HepG2 (cell line): Measurements from ENCODE around the gene NEDD8. TPM values are rescaled to one million over a fixed set of nuclear protein-coding genes. Genes with fewer than 3 reads are reported as not detected.

ENCODE experiments used
- HOXA5 ChIP-seq: sonication (generic); formaldehyde crosslinking; IDR thresholded peaks from 2 replicates; pipeline ENCODE4 v1.4.0; 2020; ENCODE audit warnings: missing genetic modification reagents
- KLF15 ChIP-seq: sonication (generic); formaldehyde crosslinking; IDR thresholded peaks from 2 replicates; pipeline ENCODE4 v1.8.1; 2023; ENCODE audit warnings: borderline replicate concordance, mild to moderate bottlenecking, inconsistent platforms, missing genetic modification reagents, mixed read lengths
- KMT2A ChIP-seq: sonication (generic); formaldehyde crosslinking; IDR thresholded peaks from 2 replicates; pipeline ENCODE4 v1.4.0; 2020; ENCODE audit warnings: missing genetic modification reagents
- MIXL1 ChIP-seq: IDR thresholded peaks from 2 replicates; pipeline ENCODE4 v1.6.1; 2016
- RAD51 ChIP-seq: fragments of 450-650 bp; IDR thresholded peaks from 2 replicates; pipeline ENCODE4 v1.6.1; 2016; ENCODE audit warnings: borderline replicate concordance
- RBAK ChIP-seq: sonication (generic); formaldehyde crosslinking; IDR thresholded peaks from 2 replicates; pipeline ENCODE4 v1.5.1; 2020; ENCODE audit warnings: mild to moderate bottlenecking, missing genetic modification reagents
- TBP ChIP-seq: sonication (generic); formaldehyde crosslinking; IDR thresholded peaks from 2 replicates; pipeline ENCODE4 v1.5.0; 2020; ENCODE audit warnings: missing genetic modification reagents
- ZNF605 ChIP-seq: sonication (generic); formaldehyde crosslinking; IDR thresholded peaks from 2 replicates; pipeline ENCODE4 v1.8.0; 2022; ENCODE audit warnings: mild to moderate bottlenecking, missing genetic modification reagents
- ZNF879 ChIP-seq: sonication (generic); formaldehyde crosslinking; IDR thresholded peaks from 2 replicates; pipeline ENCODE4 v1.8.1; 2023; ENCODE audit warnings: missing genetic modification reagents
- polyA plus RNA-seq, 8 experiments: library from polyadenylated mRNA; depleted of rRNA in 3 of 8; stranded (reverse) in 7 of 8; unstranded in 1 of 8; fragments of >200 nt; fragmentation: Illumina TruSeq in 4 of 8; extraction: Trizol in 4 of 8; gene quantifications; 2 replicates each; pipeline versions ENCODE4 v1.2.1 to v1.2.3, GENCODE V29; 2011 to 2016; ENCODE audit warnings: low read depth in 4 of 8, missing spikeins in 1 of 8, mixed read lengths in 1 of 8; ENCODE audit not compliant: insufficient read depth in 1 of 8
- total RNA-seq, 5 experiments: library from RNA; depleted of rRNA; stranded (reverse); fragments of >200 nt; fragmentation: Illumina TruSeq; extraction: Trizol; gene quantifications; 2 replicates each; pipeline ENCODE4 v1.2.3, GENCODE V29; 2016; ENCODE audit warnings: low read depth in 1 of 5
- TF ChIP-seq, protein P1 (sequence below): sonication (generic); formaldehyde crosslinking; IDR thresholded peaks from 2 replicates; pipeline ENCODE4 v1.9.0; 2022; ENCODE audit warnings: low read depth, missing genetic modification reagents
- TF ChIP-seq, protein P2 (sequence below): sonication (generic); formaldehyde crosslinking; conservative IDR thresholded peaks from 2 replicates; pipeline ENCODE4 v1.4.0; 2020; ENCODE audit warnings: missing genetic modification reagents
- TF ChIP-seq, protein P3 (sequence below): sonication (generic); formaldehyde crosslinking; IDR thresholded peaks from 2 replicates; pipeline ENCODE4 v1.4.0; 2020; ENCODE audit warnings: missing genetic modification reagents, borderline replicate concordance
- TF ChIP-seq, protein P4 (sequence below): sonication (generic); formaldehyde crosslinking; IDR thresholded peaks from 2 replicates; pipeline ENCODE4 v1.5.0; 2020; ENCODE audit warnings: mild to moderate bottlenecking, missing genetic modification reagents, borderline replicate concordance
- TF ChIP-seq, protein P5 (sequence below): sonication (generic); formaldehyde crosslinking; IDR thresholded peaks from 2 replicates; pipeline ENCODE4 v1.5.1; 2020; ENCODE audit warnings: missing genetic modification reagents, mild to moderate bottlenecking, borderline replicate concordance
- TF ChIP-seq, protein P6 (sequence below): sonication (generic); formaldehyde crosslinking; IDR thresholded peaks from 2 replicates; pipeline ENCODE4 v1.5.1; 2020; ENCODE audit warnings: mild to moderate bottlenecking, moderate library complexity, missing genetic modification reagents

NEDD8 gene
- total and polyA plus RNA-seq, 2 of the 13 experiments (the other 11 are each of a cell fraction or from before 2014, with no cell fraction given): 535 to 713 TPM

DNA sequence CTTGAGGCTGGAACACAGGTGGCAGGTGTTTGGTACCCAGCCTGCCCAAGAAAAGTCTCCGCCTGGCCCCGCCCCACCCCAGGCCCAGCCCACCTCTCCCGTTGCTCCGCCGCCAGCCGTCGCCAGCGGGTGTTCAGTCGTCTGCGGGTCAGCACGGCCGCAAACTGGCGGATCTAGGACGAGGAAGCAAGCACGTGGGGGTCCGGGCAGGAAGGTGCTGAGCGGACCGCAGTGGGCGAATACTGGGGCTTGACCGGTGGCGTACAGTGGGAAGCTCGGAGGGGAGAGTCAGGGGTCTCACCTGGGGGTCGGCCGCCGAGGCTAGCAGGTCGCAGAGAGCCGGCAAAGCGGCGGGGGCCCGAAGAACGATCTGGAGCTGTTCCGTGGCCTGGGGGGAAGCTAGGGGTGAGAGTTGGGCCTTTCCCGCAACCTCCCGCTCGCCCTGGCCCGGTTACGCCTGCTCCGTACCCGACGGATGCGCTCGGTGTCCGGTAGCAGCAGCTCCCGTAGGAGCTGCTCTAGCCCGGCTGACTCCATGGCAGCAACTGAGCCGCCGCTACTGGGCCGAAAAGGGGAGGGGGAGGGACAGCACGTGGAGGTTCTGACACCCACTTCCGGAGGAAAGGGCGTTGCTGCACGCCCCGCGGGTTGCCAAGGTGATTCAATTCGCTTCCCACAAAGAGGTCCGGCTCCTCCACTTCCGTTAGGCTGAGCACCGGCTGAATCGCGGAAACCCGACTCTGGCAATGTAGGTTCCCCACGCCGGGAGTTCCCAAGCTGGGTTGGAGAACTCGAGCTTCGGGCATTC, 43.7 kb downstream of the NEDD8 start, which contains the start of gene IPO4 (continued):
- TF ChIP-seq, protein P1, sequence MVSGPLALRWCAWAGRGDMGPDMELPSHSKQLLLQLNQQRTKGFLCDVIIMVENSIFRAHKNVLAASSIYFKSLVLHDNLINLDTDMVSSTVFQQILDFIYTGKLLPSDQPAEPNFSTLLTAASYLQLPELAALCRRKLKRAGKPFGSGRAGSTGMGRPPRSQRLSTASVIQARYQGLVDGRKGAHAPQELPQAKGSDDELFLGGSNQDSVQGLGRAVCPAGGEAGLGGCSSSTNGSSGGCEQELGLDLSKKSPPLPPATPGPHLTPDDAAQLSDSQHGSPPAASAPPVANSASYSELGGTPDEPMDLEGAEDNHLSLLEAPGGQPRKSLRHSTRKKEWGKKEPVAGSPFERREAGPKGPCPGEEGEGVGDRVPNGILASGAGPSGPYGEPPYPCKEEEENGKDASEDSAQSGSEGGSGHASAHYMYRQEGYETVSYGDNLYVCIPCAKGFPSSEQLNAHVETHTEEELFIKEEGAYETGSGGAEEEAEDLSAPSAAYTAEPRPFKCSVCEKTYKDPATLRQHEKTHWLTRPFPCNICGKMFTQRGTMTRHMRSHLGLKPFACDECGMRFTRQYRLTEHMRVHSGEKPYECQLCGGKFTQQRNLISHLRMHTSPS (CRISPR knock-in tag): peak; percentile 76
- TF ChIP-seq RBAK (CRISPR knock-in tag) (no peak), KMT2A (CRISPR knock-in tag) (peak; percentile 99), ZNF605 (CRISPR knock-in tag) (peak; percentile 99), HOXA5 (peak; percentile 99), ZNF879 (peak; percentile 65), MIXL1 (CRISPR knock-in tag) (peak; percentile 99), KLF15 (CRISPR knock-in tag) (peak; percentile 98; the same call in 1 of the 2 replicates), TBP (0 out of 2 replicates have a peak, but pooled peaks have one; percentile 85), RAD51 (no peak; the same call in 1 of the 2 replicates)
- TF ChIP-seq, protein P2, sequence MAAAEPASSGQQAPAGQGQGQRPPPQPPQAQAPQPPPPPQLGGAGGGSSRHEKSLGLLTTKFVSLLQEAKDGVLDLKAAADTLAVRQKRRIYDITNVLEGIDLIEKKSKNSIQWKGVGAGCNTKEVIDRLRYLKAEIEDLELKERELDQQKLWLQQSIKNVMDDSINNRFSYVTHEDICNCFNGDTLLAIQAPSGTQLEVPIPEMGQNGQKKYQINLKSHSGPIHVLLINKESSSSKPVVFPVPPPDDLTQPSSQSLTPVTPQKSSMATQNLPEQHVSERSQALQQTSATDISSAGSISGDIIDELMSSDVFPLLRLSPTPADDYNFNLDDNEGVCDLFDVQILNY (CRISPR knock-in tag): peak; percentile 82
- TF ChIP-seq, protein P3, sequence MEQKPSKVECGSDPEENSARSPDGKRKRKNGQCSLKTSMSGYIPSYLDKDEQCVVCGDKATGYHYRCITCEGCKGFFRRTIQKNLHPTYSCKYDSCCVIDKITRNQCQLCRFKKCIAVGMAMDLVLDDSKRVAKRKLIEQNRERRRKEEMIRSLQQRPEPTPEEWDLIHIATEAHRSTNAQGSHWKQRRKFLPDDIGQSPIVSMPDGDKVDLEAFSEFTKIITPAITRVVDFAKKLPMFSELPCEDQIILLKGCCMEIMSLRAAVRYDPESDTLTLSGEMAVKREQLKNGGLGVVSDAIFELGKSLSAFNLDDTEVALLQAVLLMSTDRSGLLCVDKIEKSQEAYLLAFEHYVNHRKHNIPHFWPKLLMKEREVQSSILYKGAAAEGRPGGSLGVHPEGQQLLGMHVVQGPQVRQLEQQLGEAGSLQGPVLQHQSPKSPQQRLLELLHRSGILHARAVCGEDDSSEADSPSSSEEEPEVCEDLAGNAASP (CRISPR knock-in tag): peak; percentile 93; the same call in 1 of the 2 replicates
- TF ChIP-seq, protein P4, sequence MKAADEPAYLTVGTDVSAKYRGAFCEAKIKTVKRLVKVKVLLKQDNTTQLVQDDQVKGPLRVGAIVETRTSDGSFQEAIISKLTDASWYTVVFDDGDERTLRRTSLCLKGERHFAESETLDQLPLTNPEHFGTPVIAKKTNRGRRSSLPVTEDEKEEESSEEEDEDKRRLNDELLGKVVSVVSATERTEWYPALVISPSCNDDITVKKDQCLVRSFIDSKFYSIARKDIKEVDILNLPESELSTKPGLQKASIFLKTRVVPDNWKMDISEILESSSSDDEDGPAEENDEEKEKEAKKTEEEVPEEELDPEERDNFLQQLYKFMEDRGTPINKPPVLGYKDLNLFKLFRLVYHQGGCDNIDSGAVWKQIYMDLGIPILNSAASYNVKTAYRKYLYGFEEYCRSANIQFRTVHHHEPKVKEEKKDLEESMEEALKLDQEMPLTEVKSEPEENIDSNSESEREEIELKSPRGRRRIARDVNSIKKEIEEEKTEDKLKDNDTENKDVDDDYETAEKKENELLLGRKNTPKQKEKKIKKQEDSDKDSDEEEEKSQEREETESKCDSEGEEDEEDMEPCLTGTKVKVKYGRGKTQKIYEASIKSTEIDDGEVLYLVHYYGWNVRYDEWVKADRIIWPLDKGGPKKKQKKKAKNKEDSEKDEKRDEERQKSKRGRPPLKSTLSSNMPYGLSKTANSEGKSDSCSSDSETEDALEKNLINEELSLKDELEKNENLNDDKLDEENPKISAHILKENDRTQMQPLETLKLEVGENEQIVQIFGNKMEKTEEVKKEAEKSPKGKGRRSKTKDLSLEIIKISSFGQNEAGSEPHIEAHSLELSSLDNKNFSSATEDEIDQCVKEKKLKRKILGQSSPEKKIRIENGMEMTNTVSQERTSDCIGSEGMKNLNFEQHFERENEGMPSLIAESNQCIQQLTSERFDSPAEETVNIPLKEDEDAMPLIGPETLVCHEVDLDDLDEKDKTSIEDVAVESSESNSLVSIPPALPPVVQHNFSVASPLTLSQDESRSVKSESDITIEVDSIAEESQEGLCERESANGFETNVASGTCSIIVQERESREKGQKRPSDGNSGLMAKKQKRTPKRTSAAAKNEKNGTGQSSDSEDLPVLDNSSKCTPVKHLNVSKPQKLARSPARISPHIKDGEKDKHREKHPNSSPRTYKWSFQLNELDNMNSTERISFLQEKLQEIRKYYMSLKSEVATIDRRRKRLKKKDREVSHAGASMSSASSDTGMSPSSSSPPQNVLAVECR: peak; percentile 100
- TF ChIP-seq, protein P5, sequence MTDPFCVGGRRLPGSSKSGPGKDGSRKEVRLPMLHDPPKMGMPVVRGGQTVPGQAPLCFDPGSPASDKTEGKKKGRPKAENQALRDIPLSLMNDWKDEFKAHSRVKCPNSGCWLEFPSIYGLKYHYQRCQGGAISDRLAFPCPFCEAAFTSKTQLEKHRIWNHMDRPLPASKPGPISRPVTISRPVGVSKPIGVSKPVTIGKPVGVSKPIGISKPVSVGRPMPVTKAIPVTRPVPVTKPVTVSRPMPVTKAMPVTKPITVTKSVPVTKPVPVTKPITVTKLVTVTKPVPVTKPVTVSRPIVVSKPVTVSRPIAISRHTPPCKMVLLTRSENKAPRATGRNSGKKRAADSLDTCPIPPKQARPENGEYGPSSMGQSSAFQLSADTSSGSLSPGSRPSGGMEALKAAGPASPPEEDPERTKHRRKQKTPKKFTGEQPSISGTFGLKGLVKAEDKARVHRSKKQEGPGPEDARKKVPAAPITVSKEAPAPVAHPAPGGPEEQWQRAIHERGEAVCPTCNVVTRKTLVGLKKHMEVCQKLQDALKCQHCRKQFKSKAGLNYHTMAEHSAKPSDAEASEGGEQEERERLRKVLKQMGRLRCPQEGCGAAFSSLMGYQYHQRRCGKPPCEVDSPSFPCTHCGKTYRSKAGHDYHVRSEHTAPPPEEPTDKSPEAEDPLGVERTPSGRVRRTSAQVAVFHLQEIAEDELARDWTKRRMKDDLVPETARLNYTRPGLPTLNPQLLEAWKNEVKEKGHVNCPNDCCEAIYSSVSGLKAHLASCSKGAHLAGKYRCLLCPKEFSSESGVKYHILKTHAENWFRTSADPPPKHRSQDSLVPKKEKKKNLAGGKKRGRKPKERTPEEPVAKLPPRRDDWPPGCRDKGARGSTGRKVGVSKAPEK (CRISPR knock-in tag): no peak
- TF ChIP-seq, protein P6, sequence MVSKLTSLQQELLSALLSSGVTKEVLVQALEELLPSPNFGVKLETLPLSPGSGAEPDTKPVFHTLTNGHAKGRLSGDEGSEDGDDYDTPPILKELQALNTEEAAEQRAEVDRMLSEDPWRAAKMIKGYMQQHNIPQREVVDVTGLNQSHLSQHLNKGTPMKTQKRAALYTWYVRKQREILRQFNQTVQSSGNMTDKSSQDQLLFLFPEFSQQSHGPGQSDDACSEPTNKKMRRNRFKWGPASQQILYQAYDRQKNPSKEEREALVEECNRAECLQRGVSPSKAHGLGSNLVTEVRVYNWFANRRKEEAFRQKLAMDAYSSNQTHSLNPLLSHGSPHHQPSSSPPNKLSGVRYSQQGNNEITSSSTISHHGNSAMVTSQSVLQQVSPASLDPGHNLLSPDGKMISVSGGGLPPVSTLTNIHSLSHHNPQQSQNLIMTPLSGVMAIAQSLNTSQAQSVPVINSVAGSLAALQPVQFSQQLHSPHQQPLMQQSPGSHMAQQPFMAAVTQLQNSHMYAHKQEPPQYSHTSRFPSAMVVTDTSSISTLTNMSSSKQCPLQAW: peak; percentile 94; the same call in 1 of the 2 replicates
